HG03558 (cell line): ENCODE data around the gene YTHDF1.

Experiments used
- ATAC-seq: cut with Tn5 transposase; IDR thresholded peaks from one replicate; pipeline ENCODE4 v1.9.1; 2021; ENCODE audit warnings: moderate number of reproducible peaks; ENCODE audit not compliant: unreplicated experiment; ENCODE audit errors: extremely low read depth

The YTHDF1 gene

GRCh38 chr20:63188159-63188442 lies 27.8 kb downstream of the YTHDF1 start:
- ATAC-seq, result no peak

- ATAC-seq, result no peak
Measured at GRCh38 chr20:63187338-63188158, 28.4 kb downstream of the YTHDF1 start.

GRCh38 chr20:63186528-63187316 lies 29.2 kb downstream of the YTHDF1 start:
- ATAC-seq, result no peak

- no peak for ATAC-seq
Measured at GRCh38 chr20:63186084-63186483, 29.8 kb downstream of the YTHDF1 start.

- no peak for ATAC-seq
Measured at GRCh38 chr20:63185215-63185796, 30.6 kb downstream of the YTHDF1 start.

GRCh38 chr20:63183422-63184146 lies 32.3 kb downstream of the YTHDF1 start:
- no peak for ATAC-seq

- ATAC-seq, result no peak
Measured at GRCh38 chr20:63182946-63183415, 33.0 kb downstream of the YTHDF1 start.

GRCh38 chr20:63182425-63182824 lies 33.5 kb downstream of the YTHDF1 start:
- no peak for ATAC-seq

- ATAC-seq, result no peak
Measured at GRCh38 chr20:63181226-63181625, 34.7 kb downstream of the YTHDF1 start.

- no peak for ATAC-seq
Measured at GRCh38 chr20:63180569-63181185, 35.3 kb downstream of the YTHDF1 start.

GRCh38 chr20:63179687-63180568 lies 36.0 kb downstream of the YTHDF1 start:
- ATAC-seq, result no peak

GRCh38 chr20:63178889-63179686 lies 36.8 kb downstream of the YTHDF1 start:
- no peak for ATAC-seq

GRCh38 chr20:63178446-63178820 lies 37.5 kb downstream of the YTHDF1 start:
- no peak for ATAC-seq

GRCh38 chr20:63177785-63178445 lies 38.0 kb downstream of the YTHDF1 start:
- no peak for ATAC-seq

- ATAC-seq, result no peak
Measured at GRCh38 chr20:63177134-63177784, 38.7 kb downstream of the YTHDF1 start.

- ATAC-seq, result no peak
Measured at GRCh38 chr20:63176427-63177133, 39.4 kb downstream of the YTHDF1 start.

- ATAC-seq, result no peak
Measured at GRCh38 chr20:63176034-63176426, 39.9 kb downstream of the YTHDF1 start.
